ENCODE data around the gene ACAD8.

The ACAD8 gene

GRCh38 chr11:134266440-134266839, 13.1 kb downstream of the ACAD8 start:
- no peak for DNase-seq (ENCODE audit: extremely low read depth, low read depth)
- no peak overlapping the region for H3K4me3 ChIP-seq (replicated peaks; ENCODE audit: low read depth, low read length)
- TF ChIP-seq CTCF (IDR thresholded peaks at IDR 0.05; ENCODE audit: low read depth, low read length, missing control alignments), result no peak

- DNase-seq (ENCODE audit: extremely low read depth, low read depth), result no peak
- TF ChIP-seq CTCF (IDR thresholded peaks at IDR 0.05; ENCODE audit: low read depth, low read length, missing control alignments), result no peak
- H3K4me3 ChIP-seq (replicated peaks; ENCODE audit: low read depth, low read length), result no peak overlapping the region
Measured at GRCh38 chr11:134266841-134267251, 13.5 kb downstream of the ACAD8 start.

GRCh38 chr11:134267461-134267860, 14.1 kb downstream of the ACAD8 start:
- TF ChIP-seq CTCF (IDR thresholded peaks at IDR 0.05; ENCODE audit: low read depth, low read length, missing control alignments), result no peak
- no peak overlapping the region for H3K4me3 ChIP-seq (replicated peaks; ENCODE audit: low read depth, low read length)
- DNase-seq (ENCODE audit: extremely low read depth, low read depth), result no peak

GRCh38 chr11:134267966-134268365, 14.6 kb downstream of the ACAD8 start:
- no peak for DNase-seq (ENCODE audit: extremely low read depth, low read depth)
- H3K4me3 ChIP-seq (replicated peaks; ENCODE audit: low read depth, low read length), result no peak overlapping the region
- TF ChIP-seq CTCF (IDR thresholded peaks at IDR 0.05; ENCODE audit: low read depth, low read length, missing control alignments), result no peak

GRCh38 chr11:134270250-134270714, 16.9 kb downstream of the ACAD8 start:
- H3K4me3 ChIP-seq (replicated peaks; ENCODE audit: low read depth, low read length), result no peak overlapping the region
- peak; percentile 29 for TF ChIP-seq CTCF (IDR thresholded peaks at IDR 0.05; ENCODE audit: low read depth, low read length, missing control alignments)
- peak; percentile 6 for DNase-seq (ENCODE audit: extremely low read depth, low read depth)

GRCh38 chr11:134271978-134272377, 18.6 kb downstream of the ACAD8 start:
- DNase-seq (ENCODE audit: extremely low read depth, low read depth), result no peak
- no peak for TF ChIP-seq CTCF (IDR thresholded peaks at IDR 0.05; ENCODE audit: low read depth, low read length, missing control alignments)
- no peak overlapping the region for H3K4me3 ChIP-seq (replicated peaks; ENCODE audit: low read depth, low read length)

Data from HFF-Myc (cell line).